Fibroblast of mammary gland (primary cell): ENCODE data around the gene ERAL1.
A peak's percentile ranks its signal among the peaks of the same experiment; 100 is the strongest.
"Not testable (repeated sequence)": the region's sequence is repeated elsewhere in the genome, so short reads cannot be mapped to it uniquely, and the experiment has no call there.

ENCODE experiments used
- DNase-seq: peaks from one replicate; pipeline ENCODE4 v3.0.0-alpha.2; 2010; ENCODE audit warnings: low read depth
- H3K4me3 ChIP-seq: 2 replicates; pipeline ENCODE4 v1.5.1; 2011; ENCODE audit warnings: low read depth, mild to moderate bottlenecking, low read length, moderate library complexity; ENCODE audit not compliant: control insufficient read depth
- TF ChIP-seq, protein P1 (sequence below): conservative IDR thresholded peaks from 2 replicates; pipeline ENCODE4 v1.5.1; 2011; ENCODE audit warnings: low read depth, low read length, inconsistent platforms; ENCODE audit not compliant: control insufficient read depth, insufficient read depth

The ERAL1 gene

DNA sequence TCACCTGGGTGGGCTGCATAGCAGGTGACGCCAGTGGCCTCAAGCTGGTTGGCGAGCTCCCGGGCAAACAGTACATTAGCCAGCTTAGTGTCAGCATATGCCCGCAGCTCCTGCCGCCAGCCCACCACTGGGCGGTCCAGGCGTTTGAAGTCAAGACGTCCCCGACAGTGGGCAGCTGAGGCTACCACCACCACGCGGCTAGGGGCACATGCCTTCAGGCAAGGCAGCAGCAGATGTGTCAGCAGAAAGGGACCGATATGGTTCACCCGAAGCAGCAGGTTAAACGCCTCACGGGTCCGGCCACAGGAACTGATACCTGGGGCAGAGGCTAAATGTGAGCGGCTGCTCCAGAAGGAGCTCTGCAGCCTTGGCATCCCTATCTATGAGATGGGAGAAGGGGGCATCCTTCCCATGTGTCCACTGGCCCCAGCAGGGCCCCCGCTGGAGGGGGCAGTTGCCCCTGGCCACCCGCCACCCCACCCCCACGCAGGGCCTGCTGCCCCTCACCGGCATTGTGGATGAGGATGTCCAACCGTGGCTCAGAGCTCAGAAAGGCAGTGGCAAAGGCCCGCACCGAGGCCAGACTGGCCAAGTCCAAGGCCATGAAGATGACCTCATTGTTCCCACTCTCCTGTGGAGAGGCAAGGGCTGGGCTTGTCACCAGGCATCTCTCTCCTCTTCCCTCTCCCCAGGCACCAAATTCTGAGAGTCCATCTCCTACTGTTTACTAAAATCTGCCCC is 46.3 kb downstream of the ERAL1 start:
- TF ChIP-seq, protein P1, sequence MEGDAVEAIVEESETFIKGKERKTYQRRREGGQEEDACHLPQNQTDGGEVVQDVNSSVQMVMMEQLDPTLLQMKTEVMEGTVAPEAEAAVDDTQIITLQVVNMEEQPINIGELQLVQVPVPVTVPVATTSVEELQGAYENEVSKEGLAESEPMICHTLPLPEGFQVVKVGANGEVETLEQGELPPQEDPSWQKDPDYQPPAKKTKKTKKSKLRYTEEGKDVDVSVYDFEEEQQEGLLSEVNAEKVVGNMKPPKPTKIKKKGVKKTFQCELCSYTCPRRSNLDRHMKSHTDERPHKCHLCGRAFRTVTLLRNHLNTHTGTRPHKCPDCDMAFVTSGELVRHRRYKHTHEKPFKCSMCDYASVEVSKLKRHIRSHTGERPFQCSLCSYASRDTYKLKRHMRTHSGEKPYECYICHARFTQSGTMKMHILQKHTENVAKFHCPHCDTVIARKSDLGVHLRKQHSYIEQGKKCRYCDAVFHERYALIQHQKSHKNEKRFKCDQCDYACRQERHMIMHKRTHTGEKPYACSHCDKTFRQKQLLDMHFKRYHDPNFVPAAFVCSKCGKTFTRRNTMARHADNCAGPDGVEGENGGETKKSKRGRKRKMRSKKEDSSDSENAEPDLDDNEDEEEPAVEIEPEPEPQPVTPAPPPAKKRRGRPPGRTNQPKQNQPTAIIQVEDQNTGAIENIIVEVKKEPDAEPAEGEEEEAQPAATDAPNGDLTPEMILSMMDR = no peak
- H3K4me3 ChIP-seq = no peak overlapping the region
- no peak for DNase-seq

DNA sequence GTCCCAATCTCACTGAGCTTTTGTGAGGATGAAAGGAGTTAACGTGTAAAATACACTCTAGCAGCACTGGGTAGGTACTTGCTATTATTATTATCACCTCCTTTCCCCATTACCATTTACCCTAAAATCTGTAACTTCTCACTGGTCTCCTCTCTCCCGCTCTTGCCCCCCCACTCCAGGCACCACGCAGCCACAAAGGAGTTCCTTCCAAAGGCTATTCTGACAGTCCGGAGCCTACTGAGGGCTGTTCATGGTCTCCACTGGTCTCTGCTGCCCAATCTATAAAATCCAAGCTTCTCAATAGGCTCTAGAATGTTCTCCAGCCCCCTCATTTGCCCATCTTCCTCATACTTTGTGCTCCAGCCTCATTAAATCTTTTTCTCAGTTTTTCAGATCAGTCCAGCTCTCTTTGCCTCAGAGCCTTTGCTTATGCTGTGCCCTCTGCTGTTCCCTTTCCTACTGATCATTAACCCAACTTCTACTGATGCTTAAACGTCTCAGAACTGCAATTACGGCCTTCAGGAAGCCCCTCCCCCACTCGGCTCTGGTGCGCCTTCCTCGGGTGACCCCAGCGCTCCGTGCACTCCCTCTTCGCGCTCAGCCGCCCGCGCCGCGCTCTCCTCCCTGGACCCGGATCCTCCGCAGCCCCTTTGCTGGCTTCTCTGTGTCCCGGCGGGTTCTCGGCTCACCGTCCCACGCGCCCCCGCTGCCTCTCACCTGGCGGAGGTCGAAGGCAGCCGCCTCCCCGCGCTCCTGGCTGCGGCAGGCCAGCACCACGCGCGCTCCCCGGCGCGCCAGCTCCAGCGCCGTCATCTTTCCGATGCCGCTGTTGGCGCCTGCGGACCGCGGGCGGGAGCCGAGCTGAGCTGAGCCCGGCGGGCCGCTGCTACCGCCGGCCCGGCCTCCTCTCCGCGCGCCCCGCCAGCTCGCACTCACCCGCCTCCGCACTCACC is 47.3 kb downstream of the ERAL1 start:
- peak overlapping the region; percentile 46 for H3K4me3 ChIP-seq
- TF ChIP-seq, protein P1 = no peak
- no peak for DNase-seq

DNA sequence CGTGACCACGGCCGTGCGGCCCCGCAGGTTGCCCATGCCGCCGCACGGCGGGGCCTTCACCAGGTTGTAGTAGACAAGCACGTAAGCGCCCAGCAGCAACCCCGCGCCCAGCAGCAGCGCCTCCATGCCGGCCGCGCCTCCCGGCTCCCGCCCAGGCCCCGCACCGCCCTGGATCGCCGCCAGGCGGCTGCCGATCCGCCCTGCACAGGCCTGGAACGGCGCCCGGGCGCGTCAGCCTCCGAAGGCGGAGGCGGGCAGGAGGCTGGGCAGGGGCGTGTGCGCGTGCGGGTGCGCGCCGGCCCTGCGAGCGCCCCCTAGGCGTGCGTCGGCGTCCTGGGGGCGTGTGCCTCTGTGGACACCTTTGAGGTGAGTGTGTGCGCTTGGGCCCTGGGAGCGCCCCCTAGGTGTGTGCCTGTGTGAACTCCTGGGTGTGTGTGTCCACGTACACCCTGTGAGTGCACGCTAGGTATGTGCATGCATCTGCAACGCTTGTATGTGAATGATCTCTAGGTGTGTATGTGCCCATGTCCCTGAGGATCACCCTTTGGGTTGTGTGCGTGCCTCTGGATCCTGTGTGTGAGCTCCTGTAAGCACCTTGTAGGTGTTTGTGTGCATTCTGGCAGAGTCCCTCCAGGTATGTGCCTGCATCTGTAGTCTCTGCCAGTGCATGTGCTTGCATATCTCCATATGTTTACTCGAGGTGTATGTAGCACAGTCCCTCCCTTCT is 48.2 kb downstream of the ERAL1 start, which contains the start of gene DHRS13:
TSS of gene DHRS13 (minus strand) at position 261 of the 727 bp plus-strand sequence. CDS start at position 126, 135 bp downstream.
- peak within 1 kb of the TSS; percentile 46 for H3K4me3 ChIP-seq
- DNase-seq = peak; percentile 81
- TF ChIP-seq, protein P1 = peak; percentile 41

DNA sequence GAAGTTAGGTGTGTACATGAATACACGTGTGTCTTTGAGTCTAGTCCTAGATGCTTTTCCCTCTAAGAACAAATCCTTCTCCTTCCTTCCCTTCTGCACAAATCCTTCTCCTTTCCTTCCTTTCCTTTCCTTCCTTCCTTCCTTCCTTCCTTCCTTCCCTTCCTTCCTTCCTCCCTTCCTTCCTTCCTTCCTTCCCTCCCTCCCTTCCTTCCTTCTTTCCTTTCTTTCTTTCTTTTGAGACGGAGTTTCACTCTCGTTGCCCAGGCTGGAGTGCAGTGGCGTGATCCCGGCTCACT is 48.7 kb downstream of the ERAL1 start:
- DNase-seq, H3K4me3 ChIP-seq: not testable (repeated sequence)

DNA sequence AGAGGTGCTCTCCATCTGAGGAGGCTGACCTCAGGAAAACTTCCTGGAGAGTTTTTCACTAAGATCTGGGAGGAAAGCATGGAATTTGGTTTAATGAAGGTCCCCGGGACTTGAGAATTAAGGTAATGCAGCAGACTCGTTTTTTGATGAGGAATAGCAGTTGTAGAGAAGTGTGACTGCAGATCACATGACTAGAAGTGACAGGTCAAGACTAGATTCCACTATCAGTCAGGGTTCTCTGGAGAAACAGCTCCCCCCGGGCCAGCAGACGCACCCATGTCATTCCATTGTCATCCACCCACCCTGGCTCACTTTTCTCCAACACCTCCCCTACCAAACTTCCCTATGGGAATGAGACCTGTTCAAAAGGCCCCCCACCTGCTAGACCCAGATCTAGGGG is 50.0 kb downstream of the ERAL1 start:
- DNase-seq = no peak
- TF ChIP-seq, protein P1 = no peak
- H3K4me3 ChIP-seq = no peak overlapping the region

DNA sequence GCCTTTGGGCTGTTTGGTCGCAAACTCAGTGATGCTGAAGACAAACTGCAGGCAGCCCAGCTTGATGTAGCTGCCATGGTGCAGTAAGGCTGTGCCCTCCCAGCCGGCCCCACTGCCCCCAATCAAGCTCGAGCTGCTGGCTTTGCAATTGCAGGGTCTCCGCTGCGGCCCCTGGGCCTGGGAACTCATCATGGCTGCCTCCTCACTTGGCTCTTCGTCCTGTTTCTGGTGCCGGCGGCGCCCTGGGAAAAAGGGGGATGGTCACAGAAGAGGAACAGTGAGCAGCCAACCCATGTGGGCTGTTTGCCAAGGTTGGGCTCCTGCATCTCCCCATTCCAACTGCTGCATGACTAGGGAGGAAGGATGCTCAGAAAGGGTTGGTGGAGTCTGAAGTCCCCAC is 51.5 kb downstream of the ERAL1 start:
- no peak for DNase-seq
- H3K4me3 ChIP-seq = no peak overlapping the region
- TF ChIP-seq, protein P1 = no peak
